H1 (cell line): ENCODE data around the gene TECPR2. TPM values are rescaled to one million over a fixed set of nuclear protein-coding genes. Genes with fewer than 3 reads are reported as not detected.

Source experiments
- ASH2L ChIP-seq: fragments of 200-600, 300-600 bp; sonication (generic); IDR thresholded peaks from one replicate; pipeline ENCODE4 v1.7.1; 2017; ENCODE audit warnings: low read length
- GTF2F1 ChIP-seq: IDR thresholded peaks from 2 replicates; pipeline ENCODE4 v1.6.1; 2012; ENCODE audit warnings: low read depth, low read length, improper control_type of control experiment, borderline replicate concordance
- HDAC6 ChIP-seq: IDR thresholded peaks from one replicate; pipeline ENCODE4 v1.7.1; 2012; ENCODE audit warnings: low read depth, mild to moderate bottlenecking, inconsistent platforms, low read length, moderate library complexity
- RAD21 ChIP-seq, 2 experiments: IDR thresholded peaks in 1 of 2; conservative IDR thresholded peaks in 1 of 2; 2 replicates each; pipeline ENCODE4 v1.6.1; 2011; ENCODE audit warnings: low read depth in 2 of 2, low read length in 2 of 2, improper control_type of control experiment in 1 of 2, inconsistent platforms in 1 of 2, mild to moderate bottlenecking in 1 of 2, moderate library complexity in 1 of 2
- SP1 ChIP-seq: IDR thresholded peaks from 2 replicates; pipeline ENCODE4 v1.6.1; 2011; ENCODE audit warnings: low read depth, low read length
- SP4 ChIP-seq: IDR thresholded peaks from 2 replicates; pipeline ENCODE4 v1.6.1; 2012; ENCODE audit warnings: low read length, inconsistent platforms
- SUZ12 ChIP-seq: fragments of 200-600 bp; sonication (generic); IDR thresholded peaks from 2 replicates; pipeline ENCODE4 v1.6.1; 2012; ENCODE audit warnings: mild to moderate bottlenecking, inconsistent platforms, low read length, moderate library complexity, mixed read lengths
- TBP ChIP-seq: IDR thresholded peaks from 2 replicates; pipeline ENCODE4 v1.6.1; 2011; ENCODE audit warnings: low read depth, low read length, improper control_type of control experiment
- TCF12 ChIP-seq: IDR thresholded peaks from 2 replicates; pipeline ENCODE4 v1.6.1; 2011; ENCODE audit warnings: low read depth, mild to moderate bottlenecking, low read length
- TEAD4 ChIP-seq: IDR thresholded peaks from 2 replicates; pipeline ENCODE4 v1.6.1; 2012; ENCODE audit warnings: low read depth, low read length, inconsistent platforms, mixed read lengths
- polyA plus RNA-seq, 7 experiments: library from polyadenylated mRNA; depleted of rRNA in 3 of 7; stranded (reverse) in 5 of 7; unstranded in 2 of 7; fragments of >200 nt in 5 of 7; fragments of 200-250 nt in 2 of 7; gene quantifications; 1 replicate in 5 of 7; 2 replicates in 1 of 7; 4 replicates in 1 of 7; pipeline versions ENCODE4 v1.2.1 to v1.2.3, GENCODE V29; 2011 to 2013; ENCODE audit warnings: missing spikeins in 2 of 7, mixed read lengths in 2 of 7
- total RNA-seq: library from RNA; stranded (reverse); fragmentation: NEBNext Ultra II Directional; extraction: Animal tissue kit (Norgen Biotek cat#: 25700); gene quantifications from 2 replicates; pipeline ENCODE4 v1.2.1, GENCODE V29; 2021
- TF ChIP-seq, protein P1 (sequence below): fragments of 300-600 bp; sonication (generic); IDR thresholded peaks from 2 replicates; pipeline ENCODE4 v1.7.1; 2012; ENCODE audit warnings: low read length, moderate library complexity, mild to moderate bottlenecking, inconsistent platforms; ENCODE audit not compliant: insufficient replicate concordance
- TF ChIP-seq, protein P2 (sequence below): IDR thresholded peaks from 2 replicates; pipeline ENCODE4 v1.6.1; 2011; ENCODE audit warnings: low read length, improper control_type of control experiment

Gene TECPR2
- total and polyA plus RNA-seq, 2 of the 8 experiments (the other 6 are each of a cell fraction or from before 2014, with no cell fraction given), result 6.8 to 19.4 TPM

DNA sequence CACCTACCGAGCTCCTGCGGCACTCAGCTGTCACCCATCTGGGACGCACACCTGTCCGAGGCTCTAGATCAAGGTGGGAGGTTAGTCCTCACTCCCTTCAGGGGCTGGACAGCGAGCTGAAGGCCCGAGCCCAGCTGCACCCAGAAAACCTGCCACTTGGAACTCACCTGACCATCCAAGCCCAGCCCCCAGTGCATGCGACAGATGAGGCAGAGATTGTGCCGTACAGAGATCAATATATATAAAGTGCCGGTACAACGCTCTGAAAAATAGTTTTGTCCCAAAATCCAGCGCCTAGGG, 143.8 kb downstream of the TECPR2 start (continued):
- TF ChIP-seq, protein P1, sequence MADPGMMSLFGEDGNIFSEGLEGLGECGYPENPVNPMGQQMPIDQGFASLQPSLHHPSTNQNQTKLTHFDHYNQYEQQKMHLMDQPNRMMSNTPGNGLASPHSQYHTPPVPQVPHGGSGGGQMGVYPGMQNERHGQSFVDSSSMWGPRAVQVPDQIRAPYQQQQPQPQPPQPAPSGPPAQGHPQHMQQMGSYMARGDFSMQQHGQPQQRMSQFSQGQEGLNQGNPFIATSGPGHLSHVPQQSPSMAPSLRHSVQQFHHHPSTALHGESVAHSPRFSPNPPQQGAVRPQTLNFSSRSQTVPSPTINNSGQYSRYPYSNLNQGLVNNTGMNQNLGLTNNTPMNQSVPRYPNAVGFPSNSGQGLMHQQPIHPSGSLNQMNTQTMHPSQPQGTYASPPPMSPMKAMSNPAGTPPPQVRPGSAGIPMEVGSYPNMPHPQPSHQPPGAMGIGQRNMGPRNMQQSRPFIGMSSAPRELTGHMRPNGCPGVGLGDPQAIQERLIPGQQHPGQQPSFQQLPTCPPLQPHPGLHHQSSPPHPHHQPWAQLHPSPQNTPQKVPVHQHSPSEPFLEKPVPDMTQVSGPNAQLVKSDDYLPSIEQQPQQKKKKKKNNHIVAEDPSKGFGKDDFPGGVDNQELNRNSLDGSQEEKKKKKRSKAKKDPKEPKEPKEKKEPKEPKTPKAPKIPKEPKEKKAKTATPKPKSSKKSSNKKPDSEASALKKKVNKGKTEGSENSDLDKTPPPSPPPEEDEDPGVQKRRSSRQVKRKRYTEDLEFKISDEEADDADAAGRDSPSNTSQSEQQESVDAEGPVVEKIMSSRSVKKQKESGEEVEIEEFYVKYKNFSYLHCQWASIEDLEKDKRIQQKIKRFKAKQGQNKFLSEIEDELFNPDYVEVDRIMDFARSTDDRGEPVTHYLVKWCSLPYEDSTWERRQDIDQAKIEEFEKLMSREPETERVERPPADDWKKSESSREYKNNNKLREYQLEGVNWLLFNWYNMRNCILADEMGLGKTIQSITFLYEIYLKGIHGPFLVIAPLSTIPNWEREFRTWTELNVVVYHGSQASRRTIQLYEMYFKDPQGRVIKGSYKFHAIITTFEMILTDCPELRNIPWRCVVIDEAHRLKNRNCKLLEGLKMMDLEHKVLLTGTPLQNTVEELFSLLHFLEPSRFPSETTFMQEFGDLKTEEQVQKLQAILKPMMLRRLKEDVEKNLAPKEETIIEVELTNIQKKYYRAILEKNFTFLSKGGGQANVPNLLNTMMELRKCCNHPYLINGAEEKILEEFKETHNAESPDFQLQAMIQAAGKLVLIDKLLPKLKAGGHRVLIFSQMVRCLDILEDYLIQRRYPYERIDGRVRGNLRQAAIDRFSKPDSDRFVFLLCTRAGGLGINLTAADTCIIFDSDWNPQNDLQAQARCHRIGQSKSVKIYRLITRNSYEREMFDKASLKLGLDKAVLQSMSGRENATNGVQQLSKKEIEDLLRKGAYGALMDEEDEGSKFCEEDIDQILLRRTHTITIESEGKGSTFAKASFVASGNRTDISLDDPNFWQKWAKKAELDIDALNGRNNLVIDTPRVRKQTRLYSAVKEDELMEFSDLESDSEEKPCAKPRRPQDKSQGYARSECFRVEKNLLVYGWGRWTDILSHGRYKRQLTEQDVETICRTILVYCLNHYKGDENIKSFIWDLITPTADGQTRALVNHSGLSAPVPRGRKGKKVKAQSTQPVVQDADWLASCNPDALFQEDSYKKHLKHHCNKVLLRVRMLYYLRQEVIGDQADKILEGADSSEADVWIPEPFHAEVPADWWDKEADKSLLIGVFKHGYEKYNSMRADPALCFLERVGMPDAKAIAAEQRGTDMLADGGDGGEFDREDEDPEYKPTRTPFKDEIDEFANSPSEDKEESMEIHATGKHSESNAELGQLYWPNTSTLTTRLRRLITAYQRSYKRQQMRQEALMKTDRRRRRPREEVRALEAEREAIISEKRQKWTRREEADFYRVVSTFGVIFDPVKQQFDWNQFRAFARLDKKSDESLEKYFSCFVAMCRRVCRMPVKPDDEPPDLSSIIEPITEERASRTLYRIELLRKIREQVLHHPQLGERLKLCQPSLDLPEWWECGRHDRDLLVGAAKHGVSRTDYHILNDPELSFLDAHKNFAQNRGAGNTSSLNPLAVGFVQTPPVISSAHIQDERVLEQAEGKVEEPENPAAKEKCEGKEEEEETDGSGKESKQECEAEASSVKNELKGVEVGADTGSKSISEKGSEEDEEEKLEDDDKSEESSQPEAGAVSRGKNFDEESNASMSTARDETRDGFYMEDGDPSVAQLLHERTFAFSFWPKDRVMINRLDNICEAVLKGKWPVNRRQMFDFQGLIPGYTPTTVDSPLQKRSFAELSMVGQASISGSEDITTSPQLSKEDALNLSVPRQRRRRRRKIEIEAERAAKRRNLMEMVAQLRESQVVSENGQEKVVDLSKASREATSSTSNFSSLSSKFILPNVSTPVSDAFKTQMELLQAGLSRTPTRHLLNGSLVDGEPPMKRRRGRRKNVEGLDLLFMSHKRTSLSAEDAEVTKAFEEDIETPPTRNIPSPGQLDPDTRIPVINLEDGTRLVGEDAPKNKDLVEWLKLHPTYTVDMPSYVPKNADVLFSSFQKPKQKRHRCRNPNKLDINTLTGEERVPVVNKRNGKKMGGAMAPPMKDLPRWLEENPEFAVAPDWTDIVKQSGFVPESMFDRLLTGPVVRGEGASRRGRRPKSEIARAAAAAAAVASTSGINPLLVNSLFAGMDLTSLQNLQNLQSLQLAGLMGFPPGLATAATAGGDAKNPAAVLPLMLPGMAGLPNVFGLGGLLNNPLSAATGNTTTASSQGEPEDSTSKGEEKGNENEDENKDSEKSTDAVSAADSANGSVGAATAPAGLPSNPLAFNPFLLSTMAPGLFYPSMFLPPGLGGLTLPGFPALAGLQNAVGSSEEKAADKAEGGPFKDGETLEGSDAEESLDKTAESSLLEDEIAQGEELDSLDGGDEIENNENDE, result no peak
- TF ChIP-seq SUZ12 (no peak), RAD21 (IDR thresholded peaks at IDR 0.05 in 1 of 2, conservative IDR thresholded peaks at IDR 0.05 in 1 of 2; ENCODE audit: low read depth in 2 of 2, low read length in 2 of 2) (no peak), SP4 (no peak), TCF12 (no peak), ASH2L (no peak), GTF2F1 (no peak), HDAC6 (no peak), TBP (no peak), TEAD4 (no peak), SP1 (no peak)
- TF ChIP-seq, protein P2, sequence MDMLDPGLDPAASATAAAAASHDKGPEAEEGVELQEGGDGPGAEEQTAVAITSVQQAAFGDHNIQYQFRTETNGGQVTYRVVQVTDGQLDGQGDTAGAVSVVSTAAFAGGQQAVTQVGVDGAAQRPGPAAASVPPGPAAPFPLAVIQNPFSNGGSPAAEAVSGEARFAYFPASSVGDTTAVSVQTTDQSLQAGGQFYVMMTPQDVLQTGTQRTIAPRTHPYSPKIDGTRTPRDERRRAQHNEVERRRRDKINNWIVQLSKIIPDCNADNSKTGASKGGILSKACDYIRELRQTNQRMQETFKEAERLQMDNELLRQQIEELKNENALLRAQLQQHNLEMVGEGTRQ, result no peak
